Astrocyte (in vitro differentiated cells and primary cell): Measurements from ENCODE around the gene DIP2C.

Experiments used
- EZH2 ChIP-seq: IDR thresholded peaks from 2 replicates; pipeline ENCODE4 v1.6.1; 2012; ENCODE audit warnings: mild to moderate bottlenecking, low read length, inconsistent platforms; ENCODE audit not compliant: insufficient read depth
- TF ChIP-seq, protein P1 (sequence below): IDR thresholded peaks from 2 replicates; pipeline ENCODE4 v1.5.1; 2011; ENCODE audit warnings: low read depth, mild to moderate bottlenecking, inconsistent platforms, low read length, moderate library complexity; ENCODE audit not compliant: insufficient read depth

DNA sequence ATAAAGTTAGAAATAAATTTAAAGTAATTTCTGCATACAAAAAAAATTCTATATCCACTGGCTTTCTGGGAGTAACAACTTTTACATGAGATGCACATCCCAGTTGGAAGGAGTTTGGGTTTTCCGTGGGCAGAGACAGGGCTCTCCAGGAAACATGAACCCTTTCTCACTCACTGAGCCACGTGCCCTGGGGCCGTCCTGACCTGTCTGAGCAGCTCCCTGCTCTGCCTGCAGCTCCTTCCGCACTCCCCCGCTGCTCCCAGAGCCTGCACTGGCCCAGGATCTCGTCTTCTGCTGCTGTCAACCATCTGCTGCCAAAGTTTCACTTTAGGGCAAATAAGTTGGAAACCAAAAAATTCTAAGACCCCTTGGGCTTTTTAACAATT is 169.1 kb downstream of the DIP2C start:
- TF ChIP-seq, protein P1, sequence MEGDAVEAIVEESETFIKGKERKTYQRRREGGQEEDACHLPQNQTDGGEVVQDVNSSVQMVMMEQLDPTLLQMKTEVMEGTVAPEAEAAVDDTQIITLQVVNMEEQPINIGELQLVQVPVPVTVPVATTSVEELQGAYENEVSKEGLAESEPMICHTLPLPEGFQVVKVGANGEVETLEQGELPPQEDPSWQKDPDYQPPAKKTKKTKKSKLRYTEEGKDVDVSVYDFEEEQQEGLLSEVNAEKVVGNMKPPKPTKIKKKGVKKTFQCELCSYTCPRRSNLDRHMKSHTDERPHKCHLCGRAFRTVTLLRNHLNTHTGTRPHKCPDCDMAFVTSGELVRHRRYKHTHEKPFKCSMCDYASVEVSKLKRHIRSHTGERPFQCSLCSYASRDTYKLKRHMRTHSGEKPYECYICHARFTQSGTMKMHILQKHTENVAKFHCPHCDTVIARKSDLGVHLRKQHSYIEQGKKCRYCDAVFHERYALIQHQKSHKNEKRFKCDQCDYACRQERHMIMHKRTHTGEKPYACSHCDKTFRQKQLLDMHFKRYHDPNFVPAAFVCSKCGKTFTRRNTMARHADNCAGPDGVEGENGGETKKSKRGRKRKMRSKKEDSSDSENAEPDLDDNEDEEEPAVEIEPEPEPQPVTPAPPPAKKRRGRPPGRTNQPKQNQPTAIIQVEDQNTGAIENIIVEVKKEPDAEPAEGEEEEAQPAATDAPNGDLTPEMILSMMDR, result no peak
- TF ChIP-seq EZH2, result no peak
